H9 (cell line): Measurements from ENCODE around the gene MAP1LC3B. TPM values are rescaled to one million over a fixed set of nuclear protein-coding genes. Genes with fewer than 3 reads are reported as not detected.

Source experiments
- DNase-seq: peaks from one replicate; pipeline ENCODE4 v3.0.0-alpha.2; 2017
- H2AFZ ChIP-seq: one replicate; pipeline ENCODE4 v1.6.1; 2013; ENCODE audit warnings: mild to moderate bottlenecking, low read length, control low read depth, moderate library complexity
- H2AK5ac ChIP-seq: 2 replicates; pipeline ENCODE4 v1.6.1; 2013; ENCODE audit warnings: low read length, control low read depth, mixed read lengths; ENCODE audit not compliant: insufficient read length
- H2BK120ac ChIP-seq: one replicate; pipeline ENCODE4 v1.6.1; 2013; ENCODE audit warnings: low read depth, mild to moderate bottlenecking, low read length, control low read depth, inconsistent platforms; ENCODE audit not compliant: poor library complexity, severe bottlenecking
- H2BK12ac ChIP-seq: 2 replicates; pipeline ENCODE4 v1.6.1; 2013; ENCODE audit warnings: low read length, control low read depth, mixed read lengths, low read depth; ENCODE audit not compliant: insufficient read length
- H2BK15ac ChIP-seq: 2 replicates; pipeline ENCODE4 v1.6.1; 2013; ENCODE audit warnings: low read depth, low read length, control low read depth
- H2BK20ac ChIP-seq: one replicate; pipeline ENCODE4 v1.6.1; 2013; ENCODE audit warnings: low read depth, mild to moderate bottlenecking, low read length, control low read depth, inconsistent platforms; ENCODE audit not compliant: poor library complexity, severe bottlenecking
- H2BK5ac ChIP-seq: 2 replicates; pipeline ENCODE4 v1.6.1; 2013; ENCODE audit warnings: low read length, control low read depth, mixed read lengths; ENCODE audit not compliant: insufficient read length
- H3K14ac ChIP-seq: 2 replicates; pipeline ENCODE4 v1.6.1; 2013; ENCODE audit warnings: low read length, control low read depth; ENCODE audit not compliant: insufficient read depth
- H3K18ac ChIP-seq: 2 replicates; pipeline ENCODE4 v1.6.1; 2013; ENCODE audit warnings: low read depth, mild to moderate bottlenecking, mixed read lengths, low read length, control low read depth; ENCODE audit not compliant: insufficient read length
- H3K23ac ChIP-seq: 2 replicates; pipeline ENCODE4 v1.6.1; 2013; ENCODE audit warnings: low read length, control low read depth, mixed read lengths, low read depth; ENCODE audit not compliant: insufficient read length
- H3K23me2 ChIP-seq: 2 replicates; pipeline ENCODE4 v1.6.1; 2013; ENCODE audit warnings: low read depth, mild to moderate bottlenecking, mixed read lengths, low read length, control low read depth; ENCODE audit not compliant: insufficient read length, poor library complexity, severe bottlenecking
- H3K27ac ChIP-seq: 2 replicates; pipeline ENCODE4 v1.5.1; 2013; ENCODE audit warnings: low read length, control low read depth, mixed read lengths, low read depth; ENCODE audit not compliant: insufficient read length
- H3K27me3 ChIP-seq: 2 replicates; pipeline ENCODE4 v1.6.1; 2013; ENCODE audit warnings: low read length, control low read depth, inconsistent platforms; ENCODE audit not compliant: insufficient read depth
- H3K4ac ChIP-seq: 2 replicates; pipeline ENCODE4 v1.6.1; 2013; ENCODE audit warnings: low read depth, mild to moderate bottlenecking, control low read depth, inconsistent platforms, low read length, moderate library complexity
- H3K4me1 ChIP-seq: 2 replicates; pipeline ENCODE4 v1.6.1; 2013; ENCODE audit warnings: low read length, control low read depth, inconsistent platforms; ENCODE audit not compliant: insufficient read depth
- H3K4me2 ChIP-seq: 2 replicates; pipeline ENCODE4 v1.6.1; 2013; ENCODE audit warnings: low read length, control low read depth, mixed read lengths; ENCODE audit not compliant: insufficient read length, insufficient read depth
- H3K56ac ChIP-seq: 2 replicates; pipeline ENCODE4 v1.6.1; 2013; ENCODE audit warnings: low read depth, mild to moderate bottlenecking, mixed read lengths, low read length, control low read depth; ENCODE audit not compliant: insufficient read length
- H3K79me1 ChIP-seq: 2 replicates; pipeline ENCODE4 v1.6.1; 2013; ENCODE audit warnings: low read depth, mild to moderate bottlenecking, moderate library complexity, low read length, control low read depth, inconsistent platforms; ENCODE audit not compliant: insufficient read depth, poor library complexity, severe bottlenecking
- H3K79me2 ChIP-seq: 2 replicates; pipeline ENCODE4 v1.6.1; 2013; ENCODE audit warnings: low read length, control low read depth, inconsistent platforms; ENCODE audit not compliant: insufficient read depth
- H3K9ac ChIP-seq: 2 replicates; pipeline ENCODE4 v1.6.1; 2013; ENCODE audit warnings: low read length, control low read depth, mixed read lengths; ENCODE audit not compliant: insufficient read length; ENCODE audit errors: extremely low read depth
- H3K9me3 ChIP-seq: one replicate; pipeline ENCODE4 v1.6.1; 2013; ENCODE audit warnings: low read depth, low read length, inconsistent platforms; ENCODE audit not compliant: control insufficient read depth
- H3T11ph ChIP-seq: one replicate; pipeline ENCODE4 v1.6.1; 2013; ENCODE audit warnings: mild to moderate bottlenecking, low read length, control low read depth, inconsistent platforms
- H4K20me1 ChIP-seq: one replicate; pipeline ENCODE4 v1.6.1; 2013; ENCODE audit not compliant: control insufficient read depth, insufficient read length, insufficient read depth
- H4K5ac ChIP-seq: 2 replicates; pipeline ENCODE4 v1.6.1; 2013; ENCODE audit warnings: low read depth, mild to moderate bottlenecking, mixed read lengths, low read length, control low read depth; ENCODE audit not compliant: insufficient read length
- H4K8ac ChIP-seq: replicated peaks from 2 replicates; pipeline ENCODE4 v1.6.1; 2013; ENCODE audit warnings: low read length, control low read depth, mixed read lengths, low read depth; ENCODE audit not compliant: insufficient read length
- H4K91ac ChIP-seq: 2 replicates; pipeline ENCODE4 v1.6.1; 2013; ENCODE audit warnings: low read depth, mild to moderate bottlenecking, moderate library complexity, mixed read lengths, low read length, control low read depth; ENCODE audit not compliant: insufficient read length
- H3K27ac Mint-ChIP-seq, 3 experiments: 2 replicates in 2 of 3; 3 replicates in 1 of 3; pipeline ENCODE4 v1.8.0; 2020 to 2021; ENCODE audit warnings: mixed read lengths in 3 of 3, mild to moderate bottlenecking in 1 of 3, moderate library complexity in 1 of 3
- H3K27me3 Mint-ChIP-seq: 2 replicates; pipeline ENCODE4 v1.8.0; 2021; ENCODE audit warnings: low read depth, mild to moderate bottlenecking, moderate library complexity, mixed read lengths
- H3K36me3 Mint-ChIP-seq, 3 experiments: 2 replicates in 2 of 3; 3 replicates in 1 of 3; pipeline ENCODE4 v1.8.0; 2020 to 2021; ENCODE audit warnings: low read depth in 3 of 3, mixed read lengths in 3 of 3; ENCODE audit not compliant: insufficient read depth in 1 of 3
- H3K4me1 Mint-ChIP-seq, 2 experiments: 2 replicates each; pipeline ENCODE4 v1.8.0; 2020; ENCODE audit warnings: mixed read lengths in 2 of 2
- H3K4me3 Mint-ChIP-seq, 2 experiments: 2 replicates in 1 of 2; 3 replicates in 1 of 2; pipeline ENCODE4 v1.8.0; 2020 to 2021; ENCODE audit warnings: mild to moderate bottlenecking in 2 of 2, mixed read lengths in 2 of 2, moderate library complexity in 1 of 2
- H3K9me3 Mint-ChIP-seq, 2 experiments: 2 replicates in 1 of 2; 3 replicates in 1 of 2; pipeline ENCODE4 v1.8.0; 2020; ENCODE audit warnings: mild to moderate bottlenecking in 2 of 2, mixed read lengths in 2 of 2, moderate library complexity in 1 of 2
- CTCF ChIP-seq: fragments of 200-600 bp; sonication (generic); conservative IDR thresholded peaks from 3 replicates; pipeline ENCODE4 v1.8.0; 2021; ENCODE audit warnings: antibody characterized with exemption, mild to moderate bottlenecking
- WGBS: extraction: QIAGEN DNeasy Blood & Tissue Kit; methylation state at CpG from one replicate; pipeline ENCODE4 v1.1.7; 2013; ENCODE audit warnings: missing lambda C conversion rate, low lambda C conversion rate, mixed read lengths; ENCODE audit not compliant: insufficient read length; ENCODE audit errors: extremely low coverage; 5-methylcytosine and 5-hydroxymethylcytosine counted together
- total RNA-seq: library from RNA; stranded (reverse); gene quantifications from 2 replicates; pipeline ENCODE4 v1.2.1, GENCODE V29; 2021

The MAP1LC3B gene
- total RNA-seq, 1 experiment from 2014 or later, result 47.1 TPM

- Histone ChIP-seq H2AK5ac (no peak overlapping the region), H2AFZ (no peak overlapping the region), H3K27ac (no peak overlapping the region), H3K14ac (no peak overlapping the region), H3K9ac (no peak overlapping the region), H4K5ac (no peak overlapping the region), H3K79me1 (peaks cover 3% of the 10 kb centered on the region), H3K18ac (no peak overlapping the region), H4K8ac (no peak overlapping the region), H3K9me3 (no peaks in the 10 kb centered on the region), H3K79me2 (no peaks in the 10 kb centered on the region), H3K27me3 (no peaks in the 10 kb centered on the region), H2BK20ac (no peak overlapping the region), H3K4me1 (no peaks in the 10 kb centered on the region; the same call in 1 of the 2 replicates), H4K91ac (no peak overlapping the region), H2BK5ac (no peak overlapping the region), H2BK12ac (no peak overlapping the region), H3K56ac (no peak overlapping the region), H2BK120ac (no peak overlapping the region), H3T11ph (no peak overlapping the region), H3K4me2 (no peak overlapping the region), H3K23ac (no peak overlapping the region), H4K20me1 (no peaks in the 10 kb centered on the region), H3K4ac (no peak overlapping the region), H2BK15ac (no peak overlapping the region), H3K23me2 (no peaks in the 10 kb centered on the region)
- Mint-ChIP-seq H3K4me1 (peaks cover 9 to 29% of the 10 kb centered on the region in 2 experiments), H3K36me3 (peaks cover 5 to 16% (median 6%) of the 10 kb centered on the region in 3 experiments; a peak in 6 of 7 replicates), H3K9me3 (no peaks in the 10 kb centered on the region), H3K27me3 (no peaks in the 10 kb centered on the region), H3K27ac (0 out of 7 replicates have a peak overlapping the region, but pooled peaks of 2 of the 3 experiments have one; percentile 18 to 93), H3K4me3 (no peak overlapping the region)
- WGBS, result no CpG with 5 or more reads among the region's 21 CpGs
- TF ChIP-seq CTCF, result no peak
- no peak for DNase-seq
These were observed 45.5 kb upstream of the MAP1LC3B start for GRCh38 chr16:87346517-87347060.
